ENCODE measurements around the gene DIP2B.
"Not testable (repeated sequence)": the region's sequence is repeated elsewhere in the genome, so short reads cannot be mapped to it uniquely, and the experiment has no call there.

Gene DIP2B

GRCh38 chr12:50515587-50515986 is 10.8 kb downstream of the DIP2B start:
- TF ChIP-seq CTCF (IDR thresholded peaks at IDR 0.05): no peak
- H3K36me3 ChIP-seq: no peaks in the 10 kb centered on the region
- no peak overlapping the region for H3K27ac ChIP-seq
- H3K4me1 ChIP-seq: peaks cover 0 to 22% (median 0%) of the 10 kb centered on the region in 4 donors
- H3K27me3 ChIP-seq: no peaks in the 10 kb centered on the region
- DNase-seq: no peak
- no peaks in the 10 kb centered on the region for H3K9me3 ChIP-seq
- H3K4me3 ChIP-seq: no peak overlapping the region
- intact Hi-C loops (cut with DNase I; ENCODE audit: low total_unique reads): no loop called here

- H3K4me3 ChIP-seq: no peak overlapping the region
- H3K9me3 ChIP-seq: no peaks in the 10 kb centered on the region
- no peaks in the 10 kb centered on the region for H3K27me3 ChIP-seq
- H3K27ac ChIP-seq: no peak overlapping the region
- intact Hi-C loops (cut with DNase I; ENCODE audit: low total_unique reads): no loop called here
- no peak for DNase-seq
- H3K4me1 ChIP-seq: peaks cover 0 to 24% (median 0%) of the 10 kb centered on the region in 4 donors
- TF ChIP-seq CTCF (IDR thresholded peaks at IDR 0.05): no peak
- no peaks in the 10 kb centered on the region for H3K36me3 ChIP-seq
Measured at GRCh38 chr12:50517421-50518048, 12.8 kb downstream of the DIP2B start.

- Histone ChIP-seq H3K4me3 (no peak overlapping the region), H3K27ac (no peak overlapping the region), H3K4me1 (peaks cover 0 to 24% (median 0%) of the 10 kb centered on the region in 4 donors), H3K27me3 (no peaks in the 10 kb centered on the region), H3K36me3 (no peaks in the 10 kb centered on the region), H3K9me3 (no peaks in the 10 kb centered on the region)
- TF ChIP-seq CTCF (IDR thresholded peaks at IDR 0.05): no peak
- intact Hi-C loops (cut with DNase I; ENCODE audit: low total_unique reads): no loop called here
- no peak for DNase-seq
Measured at GRCh38 chr12:50518090-50518489, 13.3 kb downstream of the DIP2B start.

GRCh38 chr12:50519353-50519752 is 14.6 kb downstream of the DIP2B start:
- no peak for DNase-seq
- no peak for TF ChIP-seq CTCF (IDR thresholded peaks at IDR 0.05)
- Histone ChIP-seq H3K9me3 (no peaks in the 10 kb centered on the region), H3K4me1 (peaks cover 0 to 23% (median 0%) of the 10 kb centered on the region in 4 donors), H3K27me3 (no peaks in the 10 kb centered on the region), H3K4me3 (no peak overlapping the region), H3K27ac (no peak overlapping the region), H3K36me3 (no peaks in the 10 kb centered on the region)
- intact Hi-C loops (cut with DNase I; ENCODE audit: low total_unique reads): no loop called here

- intact Hi-C loops (cut with DNase I; ENCODE audit: low total_unique reads): no loop called here
- no peak overlapping the region for H3K27ac ChIP-seq
- H3K4me3 ChIP-seq: no peak overlapping the region
- H3K27me3 ChIP-seq: no peaks in the 10 kb centered on the region
- peaks cover 0 to 21% (median 0%) of the 10 kb centered on the region in 4 donors for H3K4me1 ChIP-seq
- TF ChIP-seq CTCF (IDR thresholded peaks at IDR 0.05): no peak
- H3K9me3 ChIP-seq: no peaks in the 10 kb centered on the region
- no peak for DNase-seq
- H3K36me3 ChIP-seq: no peaks in the 10 kb centered on the region
Measured at GRCh38 chr12:50520416-50521207, 15.8 kb downstream of the DIP2B start.

GRCh38 chr12:50521781-50522180 is 17.0 kb downstream of the DIP2B start:
- H3K36me3 ChIP-seq; DNase-seq; H3K27me3 ChIP-seq; H3K9me3 ChIP-seq; intact Hi-C loops (cut with DNase I; ENCODE audit: low total_unique reads); H3K27ac ChIP-seq; H3K4me3 ChIP-seq: not testable (repeated sequence)
- H3K4me1 ChIP-seq: peaks cover 0 to 28% (median 0%) of the 10 kb centered on the region in 4 donors

Measured in tibial artery (tissue), 4 donors.